K562 (cell line): ENCODE measurements around the gene HOXB5. TPM values are rescaled to one million over a fixed set of nuclear protein-coding genes. Genes with fewer than 3 reads are reported as not detected.
A peak's percentile ranks its signal among the peaks of the same experiment; 100 is the strongest.

Experiments
- ATAC-seq: fragments of 200-7000 bp; cut with Tn5 transposase; 3 replicates; pipeline ENCODE4 v1.9.1; 2020; ENCODE audit warnings: moderate library complexity
- BruUV-seq: library from RNA; stranded (reverse); fragments of 400-500 nt; replicated peaks from 2 replicates; lab custom pipeline; 2021; lab: Mats Ljungman, UMichigan
- CTCF ChIA-PET: fragments of 300-600 bp; formaldehyde crosslinking; extraction: SDS; loops from one replicate; lab custom pipeline; 2021; ENCODE audit warnings: low intra/inter-chr PET ratio; lab: Yijun Ruan, JAX
- POLR2A ChIA-PET: fragments of 300-600, 350-650 bp; sonication (Branson Sonifier 250); formaldehyde crosslinking; extraction: SDS; loops from one replicate; lab custom pipeline; 2021; ENCODE audit warnings: antibody characterized with exemption, inconsistent platforms; lab: Yijun Ruan, JAX
- DNase-seq, 4 experiments: peaks; one replicate each; pipeline versions ENCODE4 v3.0.0 to v3.0.0-alpha.2; 2011 to 2018; ENCODE audit warnings: low spot score in 3 of 4, mixed read lengths in 3 of 4; ENCODE audit errors: extremely low read depth in 1 of 4
- FAIRE-seq: peaks from 2 replicates; lab custom pipeline; 2011; peaks lifted over from hg19 to GRCh38; lab: Jason Lieb, UNC
- H2AFZ ChIP-seq: 2 replicates; pipeline ENCODE4 v1.6.0; 2011; ENCODE audit warnings: low read depth, low read length, control low read depth, inconsistent platforms
- H3K27ac ChIP-seq: fragments of 200-600 bp; 3 replicates; pipeline ENCODE4 v1.8.0; 2011; ENCODE audit warnings: low read depth, mild to moderate bottlenecking, control low read depth, inconsistent platforms, low read length, moderate library complexity, mixed read lengths; ENCODE audit errors: extremely low read depth
- H3K27me3 ChIP-seq, 2 experiments: fragments of 300-600 bp in 1 of 2; 2 replicates in 1 of 2; 3 replicates in 1 of 2; pipeline versions ENCODE4 v1.6.0 to v1.8.0; 2011; ENCODE audit warnings: inconsistent platforms in 2 of 2, low read length in 2 of 2, mild to moderate bottlenecking in 1 of 2, mixed read lengths in 1 of 2, moderate library complexity in 1 of 2; ENCODE audit not compliant: control insufficient read depth in 2 of 2, insufficient read depth in 2 of 2
- H3K36me3 ChIP-seq: fragments of 300-600 bp; 3 replicates; pipeline ENCODE4 v1.8.0; 2011; ENCODE audit warnings: mild to moderate bottlenecking, low read length, inconsistent platforms; ENCODE audit not compliant: control insufficient read depth, insufficient read depth
- H3K4me1 ChIP-seq, 2 experiments: fragments of 200-600 bp in 1 of 2; replicated peaks in 1 of 2; 2 replicates in 1 of 2; 3 replicates in 1 of 2; pipeline versions ENCODE4 v1.5.1 to v1.8.0; 2011; ENCODE audit warnings: inconsistent platforms in 2 of 2, low read length in 2 of 2, mild to moderate bottlenecking in 1 of 2, mixed read lengths in 1 of 2, moderate library complexity in 1 of 2; ENCODE audit not compliant: control insufficient read depth in 2 of 2, insufficient read depth in 2 of 2
- H3K4me2 ChIP-seq: 2 replicates; pipeline ENCODE4 v1.6.1; 2011; ENCODE audit warnings: low read length, control low read depth, inconsistent platforms, mixed read lengths; ENCODE audit not compliant: insufficient read depth
- H3K4me3 ChIP-seq: fragments of 200-600 bp; sonication (generic), shearing (Covaris generic); 2 replicates; pipeline ENCODE4 v1.5.1; 2016; ENCODE audit warnings: control low read depth, inconsistent platforms
- H3K79me2 ChIP-seq: fragments of 200-600 bp; 3 replicates; pipeline ENCODE4 v1.8.0; 2011; ENCODE audit warnings: low read length, inconsistent platforms; ENCODE audit not compliant: control insufficient read depth, insufficient read depth
- H3K9ac ChIP-seq, 2 experiments: 2 replicates each; pipeline versions ENCODE4 v1.6.0 to v1.6.1; 2011; ENCODE audit warnings: low read depth in 2 of 2, low read length in 2 of 2, control low read depth in 1 of 2, inconsistent platforms in 1 of 2, mild to moderate bottlenecking in 1 of 2, mixed read lengths in 1 of 2; ENCODE audit not compliant: insufficient read depth in 1 of 2
- H3K9me1 ChIP-seq: one replicate; pipeline ENCODE4 v1.6.0; 2011; ENCODE audit warnings: inconsistent platforms, mild to moderate bottlenecking, low read length, moderate library complexity; ENCODE audit not compliant: control insufficient read depth, insufficient read depth
- H3K9me3 ChIP-seq: replicated peaks from 2 replicates; pipeline ENCODE4 v1.5.1; 2011; ENCODE audit warnings: low read depth, low read length, inconsistent platforms; ENCODE audit not compliant: control insufficient read depth, insufficient read depth
- H4K20me1 ChIP-seq: replicated peaks from 2 replicates; pipeline ENCODE4 v1.6.1; 2011; ENCODE audit warnings: low read length, inconsistent platforms, mixed read lengths; ENCODE audit not compliant: control insufficient read depth, insufficient read depth
- BHLHE40 ChIP-seq: IDR thresholded peaks from 2 replicates; pipeline ENCODE4 v1.6.1; 2011; ENCODE audit warnings: low read length, improper control_type of control experiment
- CAMTA2 ChIP-seq: fragments of 250-450 bp; sonication (Bioruptor Pico); conservative IDR thresholded peaks from 2 replicates; pipeline ENCODE4 v1.5.1; 2022
- CBX2 ChIP-seq: fragments of 200-600 bp; sonication (generic); IDR thresholded peaks from one replicate; pipeline ENCODE4 v1.6.1; 2012; ENCODE audit warnings: mild to moderate bottlenecking, low read length, inconsistent platforms; ENCODE audit not compliant: insufficient read depth, poor library complexity, severe bottlenecking
- CSDE1 ChIP-seq, 2 experiments: fragments of 450-650 bp; IDR thresholded peaks; 2 replicates each; pipeline ENCODE4 v1.6.1; 2016; ENCODE audit warnings: mild to moderate bottlenecking in 1 of 2
- HDAC8 ChIP-seq: fragments of 450-650 bp; IDR thresholded peaks from 2 replicates; pipeline ENCODE4 v1.6.1; 2016; ENCODE audit warnings: mild to moderate bottlenecking, missing genetic modification characterization, moderate library complexity, missing compliant biosample characterization
- IFI16 ChIP-seq: fragments of 250-450 bp; sonication (Bioruptor Pico); IDR thresholded peaks from 2 replicates; pipeline ENCODE4 v2.1.2; 2022; ENCODE audit warnings: mild to moderate bottlenecking, inconsistent platforms
- MAFG ChIP-seq: fragments of 450-650 bp; conservative IDR thresholded peaks from 2 replicates; pipeline ENCODE4 v1.6.1; 2016; ENCODE audit warnings: missing genetic modification characterization, missing compliant biosample characterization
- NR2F6 ChIP-seq: fragments of 450-650 bp; formaldehyde crosslinking; IDR thresholded peaks from 2 replicates; pipeline ENCODE4 v1.4.0; 2020; ENCODE audit warnings: mild to moderate bottlenecking
- RBM15 ChIP-seq: fragments of 200-400 bp; formaldehyde crosslinking; IDR thresholded peaks from 2 replicates; pipeline ENCODE4 v1.6.1; 2018; ENCODE audit warnings: mild to moderate bottlenecking, low read length, moderate library complexity; ENCODE audit not compliant: insufficient read depth
- RBM39 ChIP-seq: fragments of 200-400 bp; formaldehyde crosslinking; optimal IDR thresholded peaks from 2 replicates; pipeline ENCODE3; 2018; ENCODE audit warnings: low read depth, low read length
- TAF7 ChIP-seq: fragments of 450-650 bp; IDR thresholded peaks from 2 replicates; pipeline ENCODE4 v1.6.1; 2016; ENCODE audit warnings: missing genetic modification characterization, missing compliant biosample characterization
- TSC22D4 ChIP-seq: fragments of 450-650 bp; IDR thresholded peaks from 2 replicates; pipeline ENCODE4 v1.6.1; 2016; ENCODE audit warnings: missing genetic modification characterization, missing biosample characterization, control low read depth
- ZFX ChIP-seq: sonication (generic); formaldehyde crosslinking; IDR thresholded peaks from 2 replicates; pipeline ENCODE4 v1.8.0; 2022; ENCODE audit warnings: mild to moderate bottlenecking, missing genetic modification reagents, moderate library complexity
- ZNF444 ChIP-seq: fragments of 250-450 bp; sonication (Bioruptor Pico); IDR thresholded peaks from 2 replicates; pipeline ENCODE4 v1.4.0; 2020; ENCODE audit warnings: mild to moderate bottlenecking, moderate library complexity
- ZNF778 ChIP-seq: fragments of 450-650 bp; formaldehyde crosslinking; IDR thresholded peaks from 2 replicates; pipeline ENCODE4 v1.4.0; 2020; ENCODE audit warnings: mild to moderate bottlenecking, moderate library complexity
- WGBS: fragments of 100-300 bp; shearing (Covaris generic); methylation state at CpG from one replicate; pipeline ENCODE4 v1.1.6; 2016; ENCODE audit warnings: low coverage, mixed read lengths; ENCODE audit not compliant: insufficient coverage; ENCODE audit errors: missing lambda C conversion rate; 5-methylcytosine and 5-hydroxymethylcytosine counted together
- in situ Hi-C: fragments of 300-500 bp; cut with MboI; formaldehyde crosslinking; loops from 4 replicates; pipeline ENCODE4 v1.15.0; 2018; ENCODE audit warnings: inconsistent platforms, mixed read lengths
- intact Hi-C: fragments of 100-400 bp; cut with micrococcal nuclease; formaldehyde crosslinking; loops from 2 replicates; pipeline ENCODE4 v1.14.2; 2022
- polyA plus RNA-seq, 8 experiments: library from polyadenylated mRNA; depleted of rRNA in 4 of 8; stranded (reverse) in 5 of 8; unstranded in 3 of 8; fragments of >200 nt; fragmentation: Nextera tagmentation in 2 of 8; fragmentation: Illumina TruSeq in 1 of 8; extraction: Ambion mirVana in 2 of 8; extraction: Trizol in 1 of 8; gene quantifications; 2 replicates each; pipeline versions ENCODE4 v1.2.1 to v1.2.3, GENCODE V29; 2011 to 2014; ENCODE audit warnings: inconsistent platforms in 1 of 8, missing spikeins in 1 of 8
- total RNA-seq, 7 experiments: library from RNA; depleted of rRNA in 6 of 7; stranded (reverse); fragments of >200 nt in 6 of 7; fragmentation: Illumina TruSeq in 2 of 7; extraction: Trizol in 2 of 7; gene quantifications; 2 replicates each; pipeline versions ENCODE4 v1.2.1 to v1.2.3, GENCODE V29; 2011 to 2021; ENCODE audit warnings: low replicate concordance in 1 of 7
- TF ChIP-seq, protein P1 (sequence below): sonication (generic); formaldehyde crosslinking; IDR thresholded peaks from 2 replicates; pipeline ENCODE4 v1.8.1; 2022; ENCODE audit warnings: missing genetic modification reagents
- TF ChIP-seq, protein P2 (sequence below): fragments of 450-650 bp; formaldehyde crosslinking; IDR thresholded peaks from 2 replicates; pipeline ENCODE4 v1.4.0; 2022; ENCODE audit warnings: mild to moderate bottlenecking, moderate library complexity
- TF ChIP-seq, protein P3 (sequence below): fragments of 450-650 bp; formaldehyde crosslinking; IDR thresholded peaks from 2 replicates; pipeline ENCODE4 v1.4.0; 2020; ENCODE audit warnings: mild to moderate bottlenecking, moderate library complexity
- TF ChIP-seq, protein P4 (sequence below): sonication (generic); formaldehyde crosslinking; IDR thresholded peaks from 2 replicates; pipeline ENCODE4 v1.9.0; 2022; ENCODE audit warnings: mild to moderate bottlenecking, missing genetic modification reagents

HOXB5 gene
- total and polyA plus RNA-seq, 9 of the 15 experiments (the other 6 are each of a cell fraction or from before 2014, with no cell fraction given) = 0.24 to 2.7 (median 0.65) TPM

DNA sequence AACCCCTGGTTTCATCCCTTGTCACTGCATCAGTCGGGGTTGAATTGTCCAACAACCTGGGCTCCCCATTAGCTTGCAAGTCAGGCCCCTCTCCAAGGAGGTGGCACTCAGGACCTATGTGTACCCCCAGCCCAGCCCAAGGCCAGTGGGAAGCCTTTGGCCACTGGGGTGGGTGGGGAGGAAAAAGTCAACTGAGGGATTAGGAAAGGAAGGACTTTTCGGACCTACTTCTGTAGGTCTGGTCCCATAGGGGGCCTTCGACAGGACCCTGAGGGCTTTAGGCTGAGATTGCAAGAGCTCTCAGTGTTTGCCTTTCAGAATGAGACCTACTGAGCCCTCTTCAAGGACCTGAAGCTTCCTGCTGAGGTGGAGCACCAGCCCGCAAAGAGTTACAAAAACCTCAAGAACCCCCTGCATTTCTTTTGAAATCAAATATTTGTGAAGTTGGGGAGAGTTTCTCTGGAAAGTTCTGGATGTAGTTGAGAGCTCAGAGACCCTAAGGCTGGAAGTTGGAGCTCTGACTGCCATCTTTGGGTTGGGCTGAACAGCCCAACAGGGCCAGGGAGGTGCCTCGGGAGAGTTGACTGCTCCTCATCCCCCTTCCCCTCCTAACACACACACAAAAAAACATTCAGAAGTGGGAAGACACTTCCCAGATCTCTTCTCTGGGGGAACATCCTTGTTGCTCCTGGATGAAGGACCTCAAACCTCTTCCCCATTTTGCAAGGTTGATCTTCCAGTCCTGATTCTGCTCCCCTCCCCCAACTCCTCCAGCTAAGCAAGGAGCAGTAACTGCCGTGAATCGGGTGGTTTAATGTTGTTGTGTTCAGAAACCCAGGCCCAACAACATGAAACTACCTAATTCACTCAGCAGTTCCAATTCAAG is 38.4 kb upstream of the HOXB5 start:
- intact Hi-C loops (no loop called here), in situ Hi-C loops (no loop called here)
- Histone ChIP-seq H3K9me1 (no peaks in the 10 kb centered on the region), H3K9ac (peak overlapping the region; percentile 82 to 95), H3K36me3 (peaks cover 10% of the 10 kb centered on the region; the same call in 1 of the 3 replicates), H4K20me1 (no peaks in the 10 kb centered on the region), H3K9me3 (no peaks in the 10 kb centered on the region), H3K4me3 (peak overlapping the region; percentile 97; the same call in 1 of the 2 replicates), H3K27ac (peak overlapping the region; percentile 97), H3K4me1 (peaks cover 51 to 73% of the 10 kb centered on the region in 2 experiments), H3K4me2 (peak overlapping the region; percentile 99), H2AFZ (peak overlapping the region; percentile 80), H3K79me2 (peaks cover 54% of the 10 kb centered on the region), H3K27me3 (no peaks in the 10 kb centered on the region)
- no TSS peak for BruUV-seq
- POLR2A ChIA-PET = interaction anchor here (0.6 to 2.5 kb wide), 8 partner anchors 8 to 499 kb away, joined by 3 to 21 read pairs (median 4); no protein-coding TSS in a partner anchor
- DNase-seq (peak in 1 of 4 experiments; percentile 57), ATAC-seq (no peak), FAIRE-seq (no peak)
- WGBS = 28% methylated on average over 7 of the region's 7 CpGs
- CTCF ChIA-PET = no interaction called here
- TF ChIP-seq NR2F6 (CRISPR knock-in tag) (no peak), TAF7 (tag) (no peak), ZNF778 (no peak), HDAC8 (tag) (no peak), RBM15 (no peak), ZFX (CRISPR knock-in tag) (no peak), MAFG (tag) (no peak), CSDE1 (IDR thresholded peaks at IDR 0.05) (no peak), CBX2 (no peak), ZNF444 (CRISPR knock-in tag) (no peak), CAMTA2 (CRISPR knock-in tag) (no peak), BHLHE40 (no peak), RBM39 (no peak), IFI16 (CRISPR knock-in tag) (no peak), TSC22D4 (no peak)
- TF ChIP-seq, protein P1, sequence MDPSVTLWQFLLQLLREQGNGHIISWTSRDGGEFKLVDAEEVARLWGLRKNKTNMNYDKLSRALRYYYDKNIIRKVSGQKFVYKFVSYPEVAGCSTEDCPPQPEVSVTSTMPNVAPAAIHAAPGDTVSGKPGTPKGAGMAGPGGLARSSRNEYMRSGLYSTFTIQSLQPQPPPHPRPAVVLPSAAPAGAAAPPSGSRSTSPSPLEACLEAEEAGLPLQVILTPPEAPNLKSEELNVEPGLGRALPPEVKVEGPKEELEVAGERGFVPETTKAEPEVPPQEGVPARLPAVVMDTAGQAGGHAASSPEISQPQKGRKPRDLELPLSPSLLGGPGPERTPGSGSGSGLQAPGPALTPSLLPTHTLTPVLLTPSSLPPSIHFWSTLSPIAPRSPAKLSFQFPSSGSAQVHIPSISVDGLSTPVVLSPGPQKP (CRISPR knock-in tag) = no peak
- TF ChIP-seq, protein P2, sequence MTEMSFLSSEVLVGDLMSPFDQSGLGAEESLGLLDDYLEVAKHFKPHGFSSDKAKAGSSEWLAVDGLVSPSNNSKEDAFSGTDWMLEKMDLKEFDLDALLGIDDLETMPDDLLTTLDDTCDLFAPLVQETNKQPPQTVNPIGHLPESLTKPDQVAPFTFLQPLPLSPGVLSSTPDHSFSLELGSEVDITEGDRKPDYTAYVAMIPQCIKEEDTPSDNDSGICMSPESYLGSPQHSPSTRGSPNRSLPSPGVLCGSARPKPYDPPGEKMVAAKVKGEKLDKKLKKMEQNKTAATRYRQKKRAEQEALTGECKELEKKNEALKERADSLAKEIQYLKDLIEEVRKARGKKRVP (CRISPR knock-in tag) = no peak
- TF ChIP-seq, protein P3, sequence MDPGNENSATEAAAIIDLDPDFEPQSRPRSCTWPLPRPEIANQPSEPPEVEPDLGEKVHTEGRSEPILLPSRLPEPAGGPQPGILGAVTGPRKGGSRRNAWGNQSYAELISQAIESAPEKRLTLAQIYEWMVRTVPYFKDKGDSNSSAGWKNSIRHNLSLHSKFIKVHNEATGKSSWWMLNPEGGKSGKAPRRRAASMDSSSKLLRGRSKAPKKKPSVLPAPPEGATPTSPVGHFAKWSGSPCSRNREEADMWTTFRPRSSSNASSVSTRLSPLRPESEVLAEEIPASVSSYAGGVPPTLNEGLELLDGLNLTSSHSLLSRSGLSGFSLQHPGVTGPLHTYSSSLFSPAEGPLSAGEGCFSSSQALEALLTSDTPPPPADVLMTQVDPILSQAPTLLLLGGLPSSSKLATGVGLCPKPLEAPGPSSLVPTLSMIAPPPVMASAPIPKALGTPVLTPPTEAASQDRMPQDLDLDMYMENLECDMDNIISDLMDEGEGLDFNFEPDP (CRISPR knock-in tag) = no peak
- TF ChIP-seq, protein P4, sequence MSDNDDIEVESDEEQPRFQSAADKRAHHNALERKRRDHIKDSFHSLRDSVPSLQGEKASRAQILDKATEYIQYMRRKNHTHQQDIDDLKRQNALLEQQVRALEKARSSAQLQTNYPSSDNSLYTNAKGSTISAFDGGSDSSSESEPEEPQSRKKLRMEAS (CRISPR knock-in tag) = no peak
